Calu3 (cell line): ENCODE measurements around the gene STAP2. TPM values are rescaled to one million over a fixed set of nuclear protein-coding genes. Genes with fewer than 3 reads are reported as not detected.

ENCODE experiments used
- BruUV-seq: library from RNA; stranded (reverse); fragments of 400-500 nt; replicated peaks from 2 replicates; lab custom pipeline; 2021; lab: Mats Ljungman, UMichigan
- CTCF ChIA-PET: fragments of 300-600 bp; sonication (Branson Sonifier 250); formaldehyde crosslinking; loops from one replicate; lab custom pipeline; 2022; ENCODE audit warnings: antibody characterized with exemption; lab: Charles Lee
- DNase-seq: peaks from one replicate; pipeline ENCODE4 v3.0.0; 2022
- H3K27ac Mint-ChIP-seq: one replicate; pipeline ENCODE4 v1.8.0; 2022; ENCODE audit warnings: mixed read lengths; ENCODE audit not compliant: unreplicated experiment
- H3K27me3 Mint-ChIP-seq: one replicate; pipeline ENCODE4 v1.8.0; 2022; ENCODE audit warnings: mixed read lengths; ENCODE audit not compliant: unreplicated experiment
- H3K36me3 Mint-ChIP-seq: one replicate; pipeline ENCODE4 v1.8.0; 2022; ENCODE audit warnings: mild to moderate bottlenecking, moderate library complexity, mixed read lengths; ENCODE audit not compliant: insufficient read depth, unreplicated experiment
- H3K4me1 Mint-ChIP-seq: one replicate; pipeline ENCODE4 v1.8.0; 2022; ENCODE audit warnings: mild to moderate bottlenecking, low read depth, mixed read lengths; ENCODE audit not compliant: unreplicated experiment
- H3K4me3 Mint-ChIP-seq: one replicate; pipeline ENCODE4 v1.8.0; 2022; ENCODE audit warnings: mild to moderate bottlenecking, low read depth, moderate library complexity, mixed read lengths; ENCODE audit not compliant: unreplicated experiment
- H3K9me3 Mint-ChIP-seq: one replicate; pipeline ENCODE4 v1.8.0; 2022; ENCODE audit warnings: low read depth, mixed read lengths; ENCODE audit not compliant: unreplicated experiment
- intact Hi-C: fragments of 100-400 bp; cut with micrococcal nuclease; formaldehyde crosslinking; loops from one replicate; pipeline ENCODE4 v1.10.0; 2022; ENCODE audit not compliant: unreplicated experiment
- total RNA-seq: library from RNA; stranded (reverse); gene quantifications from 2 replicates; pipeline ENCODE4 v1.2.3, GENCODE V29; 2022
- TF ChIP-seq, protein P1 (sequence below): fragments of 200-600 bp; IDR thresholded peaks from one replicate; pipeline ENCODE4 v1.8.0; 2022; ENCODE audit warnings: antibody characterized with exemption; ENCODE audit not compliant: unreplicated experiment

The STAP2 gene
- total RNA-seq, 1 experiment from 2014 or later = 28.7 TPM

DNA sequence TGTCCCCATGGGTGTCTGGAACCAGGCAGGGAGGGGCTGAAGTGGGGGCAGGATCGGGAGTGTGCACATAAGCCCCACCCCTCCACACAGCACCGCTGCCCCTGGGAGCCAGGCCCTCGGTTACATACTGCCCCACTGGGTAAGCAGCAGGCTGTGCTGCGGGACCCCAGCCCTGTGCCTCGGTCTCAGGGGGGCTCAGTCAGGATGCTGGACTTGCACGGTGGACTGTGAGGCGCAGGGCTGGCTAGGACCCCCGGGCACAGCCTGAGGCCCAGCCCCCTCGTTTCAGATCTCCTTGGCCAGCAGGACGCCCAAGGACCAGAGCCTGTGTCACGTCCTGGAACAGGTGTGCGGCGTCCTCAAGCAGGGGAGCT is 21.0 kb upstream of the STAP2 start:
- no peaks in the 10 kb centered on the region for H3K9me3 Mint-ChIP-seq
- no peak for DNase-seq
- H3K4me1 Mint-ChIP-seq = no peaks in the 10 kb centered on the region
- no peak overlapping the region for H3K27ac Mint-ChIP-seq
- BruUV-seq = no TSS peak
- CTCF ChIA-PET = no interaction called here
- TF ChIP-seq, protein P1, sequence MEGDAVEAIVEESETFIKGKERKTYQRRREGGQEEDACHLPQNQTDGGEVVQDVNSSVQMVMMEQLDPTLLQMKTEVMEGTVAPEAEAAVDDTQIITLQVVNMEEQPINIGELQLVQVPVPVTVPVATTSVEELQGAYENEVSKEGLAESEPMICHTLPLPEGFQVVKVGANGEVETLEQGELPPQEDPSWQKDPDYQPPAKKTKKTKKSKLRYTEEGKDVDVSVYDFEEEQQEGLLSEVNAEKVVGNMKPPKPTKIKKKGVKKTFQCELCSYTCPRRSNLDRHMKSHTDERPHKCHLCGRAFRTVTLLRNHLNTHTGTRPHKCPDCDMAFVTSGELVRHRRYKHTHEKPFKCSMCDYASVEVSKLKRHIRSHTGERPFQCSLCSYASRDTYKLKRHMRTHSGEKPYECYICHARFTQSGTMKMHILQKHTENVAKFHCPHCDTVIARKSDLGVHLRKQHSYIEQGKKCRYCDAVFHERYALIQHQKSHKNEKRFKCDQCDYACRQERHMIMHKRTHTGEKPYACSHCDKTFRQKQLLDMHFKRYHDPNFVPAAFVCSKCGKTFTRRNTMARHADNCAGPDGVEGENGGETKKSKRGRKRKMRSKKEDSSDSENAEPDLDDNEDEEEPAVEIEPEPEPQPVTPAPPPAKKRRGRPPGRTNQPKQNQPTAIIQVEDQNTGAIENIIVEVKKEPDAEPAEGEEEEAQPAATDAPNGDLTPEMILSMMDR = no peak
- H3K27me3 Mint-ChIP-seq = no peaks in the 10 kb centered on the region
- peaks cover 27% of the 10 kb centered on the region for H3K36me3 Mint-ChIP-seq
- H3K4me3 Mint-ChIP-seq = no peak overlapping the region
- intact Hi-C loops = no loop called here

DNA sequence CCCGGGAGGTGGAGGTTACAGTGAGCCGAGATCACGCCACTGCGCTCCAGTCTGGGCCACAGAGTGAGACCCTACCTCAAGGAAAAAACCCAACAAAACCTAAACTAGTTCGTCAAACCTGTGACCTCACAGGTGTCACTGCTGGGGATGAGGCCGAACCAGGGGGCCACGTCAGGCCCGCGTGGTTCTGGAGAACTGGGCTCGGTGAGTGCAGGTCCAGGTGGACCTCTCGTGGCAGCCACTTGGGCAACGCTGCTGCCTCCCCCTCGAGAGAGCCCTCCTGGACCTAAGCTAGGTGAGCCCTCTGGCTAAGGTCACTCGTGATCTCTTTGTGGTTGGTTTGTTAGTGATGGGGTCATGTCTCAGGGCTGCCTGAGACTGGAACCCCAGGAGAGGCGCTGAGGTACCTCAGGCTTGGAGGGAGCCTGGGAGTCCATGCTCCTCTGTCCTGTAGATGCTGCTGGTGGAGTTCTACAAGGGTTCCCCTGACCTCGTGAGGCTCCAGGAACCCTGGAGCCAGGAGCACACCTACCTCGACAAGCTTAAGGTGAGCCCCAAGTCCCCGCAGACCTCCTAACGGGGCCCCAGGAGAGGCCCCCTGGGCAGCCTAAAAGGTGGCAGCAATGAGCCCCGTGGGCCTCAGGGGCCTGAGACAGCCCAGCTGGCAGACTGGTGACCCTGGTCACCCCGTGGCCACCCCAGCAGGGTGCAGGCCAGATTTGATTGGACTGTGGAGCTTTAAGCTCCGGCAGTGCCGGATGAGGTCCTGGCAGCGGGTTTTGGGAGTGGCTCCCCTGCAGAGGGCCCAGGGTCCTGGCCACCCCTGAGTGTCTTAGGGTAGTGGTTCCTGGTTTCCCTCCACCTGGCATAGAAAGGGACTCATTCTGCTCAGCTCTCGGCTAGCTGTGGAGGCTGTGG is 20.3 kb upstream of the STAP2 start:
- no peak for DNase-seq
- Mint-ChIP-seq H3K9me3 (no peaks in the 10 kb centered on the region), H3K4me1 (no peaks in the 10 kb centered on the region), H3K36me3 (peaks cover 27% of the 10 kb centered on the region), H3K27me3 (no peaks in the 10 kb centered on the region), H3K27ac (no peak overlapping the region), H3K4me3 (no peak overlapping the region)
- intact Hi-C loops = no loop called here
- TF ChIP-seq, protein P1 = no peak
- CTCF ChIA-PET = no interaction called here
- BruUV-seq = no TSS peak

- intact Hi-C loops = no loop called here
- no peak overlapping the region for H3K4me3 Mint-ChIP-seq
- no peaks in the 10 kb centered on the region for H3K4me1 Mint-ChIP-seq
- H3K36me3 Mint-ChIP-seq = peaks cover 22% of the 10 kb centered on the region
- no peak overlapping the region for H3K27ac Mint-ChIP-seq
- DNase-seq = no peak
- BruUV-seq = no TSS peak
- no peaks in the 10 kb centered on the region for H3K9me3 Mint-ChIP-seq
- TF ChIP-seq, protein P1 = no peak
- CTCF ChIA-PET = no interaction called here
- H3K27me3 Mint-ChIP-seq = no peaks in the 10 kb centered on the region
Observed at GRCh38 chr19:4357921-4358326, 19.3 kb upstream of the STAP2 start.

DNA sequence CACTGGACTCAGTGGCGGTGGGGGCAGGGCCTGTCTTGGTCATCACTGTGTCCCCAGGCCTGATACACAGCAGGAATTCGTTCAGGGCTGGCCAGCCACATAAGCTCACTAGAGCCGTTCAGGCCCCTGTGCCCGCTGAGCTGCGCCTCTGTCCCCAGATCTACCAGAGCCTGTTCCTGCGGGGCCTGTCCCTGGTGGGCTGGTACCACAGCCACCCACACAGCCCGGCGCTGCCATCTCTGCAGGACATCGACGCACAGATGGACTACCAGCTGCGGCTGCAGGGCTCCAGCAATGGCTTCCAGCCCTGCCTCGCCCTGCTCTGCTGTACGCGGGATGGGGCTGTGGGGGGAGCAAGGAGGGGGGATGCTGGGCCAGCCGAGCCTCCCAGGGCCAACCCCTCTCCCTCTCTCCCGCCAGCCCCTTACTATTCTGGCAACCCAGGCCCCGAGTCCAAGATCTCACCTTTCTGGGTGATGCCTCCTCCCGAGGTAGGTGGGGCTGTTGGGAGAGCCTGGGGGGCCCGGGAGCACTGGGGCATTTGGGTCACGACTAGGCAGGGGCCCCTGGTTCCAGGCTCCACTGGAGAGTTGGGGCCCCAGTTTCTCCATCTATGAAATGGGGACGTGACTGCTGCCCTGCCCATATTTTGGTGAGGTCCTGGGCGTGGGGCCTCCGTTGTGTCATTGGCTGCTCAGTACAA is 18.6 kb upstream of the STAP2 start:
- no peak for DNase-seq
- no peaks in the 10 kb centered on the region for H3K4me1 Mint-ChIP-seq
- no peak overlapping the region for H3K4me3 Mint-ChIP-seq
- no TSS peak for BruUV-seq
- H3K36me3 Mint-ChIP-seq = peaks cover 25% of the 10 kb centered on the region
- CTCF ChIA-PET = no interaction called here
- H3K9me3 Mint-ChIP-seq = no peaks in the 10 kb centered on the region
- no peaks in the 10 kb centered on the region for H3K27me3 Mint-ChIP-seq
- H3K27ac Mint-ChIP-seq = no peak overlapping the region
- TF ChIP-seq, protein P1 = no peak
- intact Hi-C loops = no loop called here
